Keratinocyte (primary cell): ENCODE results near the gene KIF5A.

Experiments
- CTCF ChIP-seq, 3 experiments: IDR thresholded peaks in 1 of 3; conservative IDR thresholded peaks in 1 of 3; optimal IDR thresholded peaks in 1 of 3; 2 replicates in 2 of 3; 3 replicates in 1 of 3; pipeline versions ENCODE3 to v1.5.1; 2011; ENCODE audit warnings: low read length in 3 of 3, mild to moderate bottlenecking in 3 of 3, moderate library complexity in 2 of 3, control low read depth in 1 of 3, inconsistent platforms in 1 of 3; ENCODE audit not compliant: insufficient read depth in 2 of 3; ENCODE audit errors: extremely low read depth in 1 of 3
- EZH2 ChIP-seq: IDR thresholded peaks from one replicate; pipeline ENCODE4 v1.6.1; 2012; ENCODE audit warnings: inconsistent platforms, mild to moderate bottlenecking, low read length, moderate library complexity

GRCh38 chr12:57602544-57602943 lies 52.7 kb downstream of the KIF5A start:
- TF ChIP-seq CTCF (optimal IDR thresholded peaks at IDR 0.05 in 1 of 3, IDR thresholded peaks at IDR 0.05 in 1 of 3, conservative IDR thresholded peaks at IDR 0.05 in 1 of 3; ENCODE audit: extremely low read depth in 1 of 3, insufficient read depth in 2 of 3, low read length in 3 of 3) (no peak), EZH2 (no peak)
